HG03280 (cell line): ENCODE results near the gene ZBTB38.
A peak's percentile ranks its signal among the peaks of the same experiment; 100 is the strongest.

Experiments
- ATAC-seq: cut with Tn5 transposase; IDR thresholded peaks from one replicate; pipeline ENCODE4 v1.9.1; 2021; ENCODE audit warnings: mild to moderate bottlenecking, moderate library complexity; ENCODE audit not compliant: unreplicated experiment

ZBTB38 gene

DNA sequence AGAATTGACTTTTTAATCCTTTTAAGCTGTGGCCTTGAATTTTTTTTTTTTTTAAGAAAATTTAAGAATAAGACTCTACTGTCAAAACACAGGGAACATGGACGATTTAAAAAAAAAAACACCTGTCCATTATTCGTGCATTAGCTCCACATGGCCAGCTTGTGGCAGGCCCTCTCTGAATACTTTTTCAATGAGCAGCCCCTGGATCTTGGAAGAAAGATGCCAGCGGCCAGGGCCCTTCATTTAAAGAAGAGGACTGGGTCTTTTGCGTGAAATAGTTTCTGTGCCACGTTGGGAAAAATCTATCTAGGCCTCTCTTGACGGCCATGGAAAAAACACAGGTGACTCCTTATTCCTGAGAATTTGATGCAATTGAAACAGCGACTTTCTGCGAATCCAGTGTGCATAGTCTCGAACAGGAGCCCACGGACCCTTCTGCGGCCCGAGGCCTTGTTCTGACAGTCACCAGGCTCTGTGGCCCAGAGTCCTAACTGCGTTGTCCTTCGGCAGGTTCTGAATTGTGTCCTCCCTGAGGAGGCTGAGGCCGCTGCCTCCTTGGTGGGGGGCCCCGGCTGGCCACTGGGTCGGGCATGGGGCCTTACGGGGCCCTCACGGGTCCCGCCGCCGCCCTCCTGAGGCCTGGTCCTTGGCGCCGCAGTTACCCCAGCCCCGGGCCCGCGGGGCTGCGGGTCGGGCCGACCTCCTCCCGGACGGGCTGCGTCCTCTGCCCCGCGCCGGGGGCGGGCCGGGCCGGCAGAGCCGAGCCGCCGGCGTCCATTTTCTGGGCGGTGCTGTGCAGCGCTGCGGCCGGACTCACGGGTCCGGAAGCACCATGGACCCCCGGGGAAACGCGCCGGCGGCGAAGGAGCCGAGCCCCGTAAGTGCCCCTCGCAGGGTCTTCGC lies 33.5 kb downstream of the ZBTB38 start:
- peak; percentile 62 for ATAC-seq

DNA sequence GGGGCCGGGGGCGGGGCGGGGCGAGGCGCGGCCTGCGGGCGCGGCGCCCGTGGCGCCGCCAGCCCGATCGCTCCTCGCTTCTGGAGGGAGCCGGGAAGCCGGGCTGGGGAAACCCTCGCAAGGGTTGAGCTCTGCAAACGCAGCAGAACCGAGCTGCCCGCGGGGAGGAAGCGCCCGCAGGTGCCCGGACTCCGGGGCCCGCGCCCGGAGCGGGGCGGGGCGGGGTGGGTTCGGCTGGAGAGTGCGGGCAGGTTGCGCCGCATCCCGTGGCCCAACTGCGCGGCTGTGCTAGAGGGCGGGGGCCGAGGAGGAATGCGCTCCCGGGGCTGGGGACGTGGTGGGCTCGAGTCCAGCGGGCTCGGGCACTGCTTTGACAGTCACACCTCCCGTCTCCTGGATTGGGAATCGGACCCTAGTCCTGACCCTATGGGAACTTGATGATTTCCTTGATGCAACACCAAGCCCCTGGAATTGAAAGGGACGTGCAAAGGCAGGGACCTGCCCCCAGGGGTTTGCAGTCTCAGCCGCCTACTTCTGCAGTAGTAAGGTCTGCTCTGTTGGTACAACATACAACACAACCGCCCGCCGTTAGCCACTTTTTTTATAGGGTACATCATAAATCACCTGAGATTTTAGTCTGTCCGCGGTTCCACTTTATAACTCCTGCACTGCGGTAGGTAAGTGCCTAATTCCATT lies 34.3 kb downstream of the ZBTB38 start:
- peak; percentile 42 for ATAC-seq

DNA sequence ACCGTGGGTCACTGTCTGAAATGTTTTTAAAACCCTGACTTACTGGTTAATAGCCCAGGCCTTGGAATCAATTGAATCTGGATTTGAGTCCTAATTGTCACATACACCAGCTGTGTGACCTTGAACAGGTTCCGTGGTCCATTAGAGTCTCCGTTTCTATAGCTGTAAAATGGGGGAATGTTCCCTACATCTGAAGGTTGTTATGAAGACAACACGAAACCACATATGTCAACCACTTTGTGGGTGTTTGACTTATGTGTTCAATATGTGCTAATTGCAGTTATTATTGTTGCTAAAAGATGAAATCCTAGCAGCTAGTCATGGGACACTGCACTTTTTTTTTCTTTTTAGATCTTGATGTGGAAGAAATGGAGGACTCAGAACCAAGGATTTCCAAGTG lies 35.3 kb downstream of the ZBTB38 start:
- no peak for ATAC-seq

GRCh38 chr3:141405025-141405424 lies 36.7 kb downstream of the ZBTB38 start:
- ATAC-seq, result no peak

DNA sequence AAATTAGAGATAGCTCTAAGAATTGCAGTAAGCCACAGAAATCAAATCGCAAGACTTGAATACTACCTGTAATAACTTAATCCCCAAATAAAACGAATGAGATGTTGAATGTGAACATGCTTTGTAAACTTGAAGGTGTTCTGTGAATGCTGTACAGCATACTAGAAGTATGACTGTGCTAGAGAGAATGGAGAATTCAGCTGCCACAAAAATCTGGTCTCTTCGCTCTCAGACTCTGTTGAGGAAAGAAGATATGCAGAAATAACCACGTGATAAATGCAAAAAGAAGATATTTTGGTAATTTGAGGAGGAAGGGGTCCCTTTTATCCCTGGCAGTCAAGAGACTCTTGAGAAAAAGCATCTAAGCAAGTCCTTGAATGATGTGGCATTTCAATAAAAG lies 37.3 kb downstream of the ZBTB38 start:
- ATAC-seq, result no peak

- no peak for ATAC-seq
These were observed 38.0 kb downstream of the ZBTB38 start for GRCh38 chr3:141406265-141406664.

DNA sequence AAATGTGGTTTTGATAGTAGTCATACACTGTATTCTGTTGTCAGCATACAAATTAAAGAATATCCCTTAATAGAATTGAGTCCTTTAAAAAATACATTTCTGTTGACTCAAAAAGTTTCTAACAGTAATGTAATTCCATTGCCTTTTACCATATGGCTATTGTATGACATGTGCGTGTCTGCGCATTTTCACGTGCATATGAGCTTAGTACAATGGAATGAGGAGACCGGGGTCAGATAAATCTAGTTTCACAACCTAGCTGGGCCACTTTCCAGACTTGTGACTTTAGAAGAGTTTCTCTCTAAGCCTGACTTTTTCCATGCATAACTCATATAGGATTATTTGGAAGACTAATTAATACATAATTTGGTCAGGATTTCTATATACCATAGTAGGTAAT lies 38.7 kb downstream of the ZBTB38 start:
- ATAC-seq, result no peak

GRCh38 chr3:141407825-141408224 lies 39.5 kb downstream of the ZBTB38 start:
- ATAC-seq, result no peak

GRCh38 chr3:141408596-141408995 lies 40.3 kb downstream of the ZBTB38 start:
- ATAC-seq, result no peak

DNA sequence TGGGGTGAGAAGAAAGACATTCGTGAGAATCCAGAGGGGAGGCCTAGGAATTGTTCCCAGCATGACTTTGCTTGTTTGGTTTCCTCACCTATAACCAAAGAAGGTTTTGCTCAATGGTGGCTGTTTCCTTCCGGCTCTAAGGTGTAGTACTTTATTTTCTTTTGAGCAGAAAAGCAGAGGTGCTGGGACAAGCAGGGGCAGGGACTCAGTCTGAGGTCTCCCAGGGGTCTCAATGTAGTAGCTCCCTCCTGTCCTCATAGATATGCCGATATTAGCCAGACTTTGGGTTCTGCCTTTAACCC lies 41.6 kb downstream of the ZBTB38 start:
- ATAC-seq, result no peak

DNA sequence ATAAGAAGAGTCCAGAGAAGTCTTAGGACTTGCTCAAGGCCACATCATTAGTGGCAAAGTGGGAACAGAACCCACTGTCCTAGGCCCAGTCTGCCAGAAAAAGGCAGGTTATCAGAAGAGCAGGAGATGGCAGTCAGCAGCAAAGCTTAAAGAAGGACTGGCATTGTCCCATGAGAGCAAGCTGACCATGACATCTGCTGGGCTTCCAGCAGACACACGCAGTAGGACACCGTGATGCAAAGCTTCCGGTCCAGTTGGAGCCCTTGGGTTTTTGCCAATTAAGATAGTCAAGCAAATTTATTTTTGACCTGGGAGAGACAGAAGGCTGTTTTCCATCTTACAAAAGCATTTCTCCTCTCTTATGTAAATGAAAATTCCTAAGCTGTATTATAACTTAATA lies 42.1 kb downstream of the ZBTB38 start:
- ATAC-seq, result no peak

GRCh38 chr3:141410846-141411245 lies 42.5 kb downstream of the ZBTB38 start:
- ATAC-seq, result no peak

- peak; percentile 36 for ATAC-seq
These were observed 43.0 kb downstream of the ZBTB38 start for GRCh38 chr3:141411251-141411771.

- peak; percentile 35 for ATAC-seq
These were observed 44.0 kb downstream of the ZBTB38 start for GRCh38 chr3:141412087-141412935.

DNA sequence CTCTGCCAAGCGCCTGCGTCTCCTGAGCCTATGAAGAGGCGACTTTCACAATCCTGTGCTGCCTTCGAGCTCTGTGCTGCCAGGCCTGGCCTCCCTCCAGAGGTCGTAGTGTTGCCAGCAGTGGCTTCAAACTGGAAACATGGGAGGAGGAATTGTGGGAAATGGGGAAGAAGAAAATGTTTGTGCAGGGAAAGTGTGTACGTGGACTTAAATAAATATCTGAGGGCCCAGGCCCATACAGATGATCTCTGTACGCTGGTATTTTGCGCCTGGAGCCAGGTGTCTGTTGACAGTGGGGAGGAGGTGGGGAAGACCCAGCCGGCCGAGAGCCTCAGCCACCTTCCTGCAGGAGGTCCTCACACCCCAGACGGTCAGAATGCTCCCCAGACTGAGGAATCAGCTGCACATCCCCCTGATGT lies 44.6 kb downstream of the ZBTB38 start:
- ATAC-seq, result no peak

- no peak for ATAC-seq
These were observed 45.1 kb downstream of the ZBTB38 start for GRCh38 chr3:141413391-141413790.

DNA sequence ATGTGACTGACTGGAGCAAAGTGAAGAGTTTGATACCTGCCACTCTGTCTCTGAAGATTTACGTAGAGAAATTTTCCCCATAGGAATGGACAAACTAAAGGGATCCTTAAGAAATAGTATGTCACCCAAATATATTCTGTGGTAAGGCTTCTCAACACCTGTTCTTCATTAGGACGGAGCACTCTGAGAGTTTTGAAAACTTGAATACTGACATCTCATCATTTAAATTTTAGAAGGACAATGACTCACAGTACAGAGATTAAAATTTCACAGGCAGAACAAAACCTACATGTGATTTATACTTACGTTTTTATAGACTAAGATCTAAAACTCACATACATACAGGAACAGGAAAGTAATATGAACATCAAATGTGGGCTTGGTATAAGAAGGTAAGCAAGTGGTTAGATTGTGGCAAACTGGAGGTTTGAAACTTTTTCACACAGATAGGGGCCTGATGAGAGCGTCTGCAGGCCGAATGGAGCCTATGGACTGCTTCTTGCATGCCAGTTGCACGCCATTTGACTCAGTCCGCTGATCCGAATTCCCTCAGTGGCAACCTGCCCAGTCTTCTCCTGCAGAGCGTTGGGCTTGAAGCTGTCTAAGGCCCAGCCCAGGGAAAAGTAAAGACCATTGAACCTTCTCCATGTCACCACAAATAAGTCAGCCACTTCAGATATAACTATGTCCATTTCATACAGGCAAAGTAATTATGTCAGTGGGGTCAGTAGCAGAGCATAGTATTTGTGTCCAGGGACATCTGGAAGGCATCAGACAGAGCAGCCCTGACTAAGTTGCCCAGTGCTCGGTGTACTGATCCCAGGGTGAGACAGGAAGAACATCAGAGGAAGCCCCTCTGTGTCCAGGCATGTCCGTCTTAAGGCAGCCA lies 45.7 kb downstream of the ZBTB38 start:
- ATAC-seq, result no peak

DNA sequence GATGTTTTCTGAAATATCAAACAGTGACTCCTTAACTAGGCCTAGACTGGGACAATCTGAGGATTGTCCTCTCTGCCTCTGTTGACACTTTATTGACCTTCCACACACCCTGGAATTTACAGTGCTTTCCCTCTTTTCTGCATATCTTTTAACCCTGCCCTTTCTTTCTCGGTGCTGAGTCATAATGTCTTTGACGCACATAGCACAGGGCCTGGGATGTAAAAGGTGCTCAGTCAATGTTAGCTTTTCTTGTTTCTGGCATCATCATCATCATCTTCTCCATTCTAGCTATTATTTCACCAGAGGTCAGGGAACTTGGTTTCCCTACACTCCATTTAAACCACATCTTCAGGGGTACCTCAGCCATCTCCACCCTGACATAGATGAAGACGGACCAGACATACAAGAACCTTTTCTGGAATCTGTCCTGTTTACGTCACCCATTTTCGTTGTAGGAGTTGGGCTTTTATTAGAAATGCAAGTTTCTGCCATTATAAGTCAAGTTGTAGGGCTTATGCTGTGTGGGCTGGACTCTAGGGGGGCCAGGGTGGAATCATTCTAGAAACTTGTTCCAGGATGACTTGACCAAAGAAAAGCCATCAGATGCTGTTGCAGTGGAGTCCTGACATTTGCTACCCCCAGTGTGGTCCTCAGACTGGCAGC lies 46.6 kb downstream of the ZBTB38 start:
- ATAC-seq, result no peak

DNA sequence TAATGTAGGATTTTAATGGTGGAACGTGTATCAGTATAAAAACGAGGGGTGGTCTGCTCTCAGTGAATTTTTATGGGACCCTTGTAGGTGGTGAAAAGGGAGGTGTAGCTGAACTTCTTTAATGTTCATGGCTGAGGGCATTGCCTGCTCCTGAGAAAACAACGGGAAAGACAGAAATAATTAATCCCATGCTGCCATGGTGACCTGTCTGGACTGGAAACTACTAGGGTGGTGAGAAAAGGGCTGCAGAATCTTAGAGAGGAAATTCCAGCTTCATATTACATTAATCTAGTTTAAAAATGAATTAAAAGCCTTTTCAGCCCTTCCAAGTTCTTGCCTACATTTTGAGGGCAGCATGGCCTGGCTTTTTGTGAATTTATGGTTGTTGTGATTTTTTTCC lies 47.6 kb downstream of the ZBTB38 start:
- ATAC-seq, result no peak
